Esophagus squamous epithelium (tissue), 5 donors: ENCODE measurements around the gene PTPRC. TPM values are rescaled to one million over a fixed set of nuclear protein-coding genes. Genes with fewer than 3 reads are reported as not detected.
"Not testable (repeated sequence)": the region's sequence is repeated elsewhere in the genome, so short reads cannot be mapped to it uniquely, and the experiment has no call there.

Experiments used
- DNase-seq: peaks from one replicate; lab custom pipeline; 2025; lab: John Stamatoyannopoulos, UW
- H3K27ac ChIP-seq, 4 donors: fragments of 200-600 bp; sonication (generic); one replicate each; pipeline ENCODE4 v1.5.1; 2016 to 2019; ENCODE audit warnings: mild to moderate bottlenecking in 1 of 4
- H3K27me3 ChIP-seq, 4 donors: fragments of 200-600 bp; sonication (generic); 1 replicate in 3 of 4; 2 replicates in 1 of 4; pipeline versions ENCODE4 v1.5.1 to v1.6.0; 2017 to 2021; ENCODE audit warnings: antibody characterized with exemption in 1 of 4
- H3K36me3 ChIP-seq, 3 donors: fragments of 200-600 bp; sonication (generic); one replicate each; pipeline ENCODE4 v1.5.1; 2016 to 2019
- H3K4me1 ChIP-seq, 3 donors: fragments of 200-600 bp; sonication (generic); one replicate each; pipeline ENCODE4 v1.5.1; 2017 to 2019
- H3K4me3 ChIP-seq, 4 donors: fragments of 200-600 bp; sonication (generic); 1 replicate in 3 of 4; 2 replicates in 1 of 4; pipeline ENCODE4 v1.5.1; 2016 to 2019; ENCODE audit warnings: mild to moderate bottlenecking in 2 of 4, moderate library complexity in 1 of 4
- H3K9me3 ChIP-seq, 3 donors: fragments of 200-600 bp; sonication (generic); one replicate each; pipeline ENCODE4 v1.5.1; 2016 to 2019
- POLR2A ChIP-seq, 4 donors: fragments of 450-650 bp; IDR thresholded peaks; one replicate each; pipeline ENCODE4 v1.6.1; 2017; ENCODE audit warnings: antibody characterized with exemption in 4 of 4, mild to moderate bottlenecking in 4 of 4, moderate library complexity in 3 of 4
- WGBS, 2 donors: methylation state at CpG; one replicate each; pipeline ENCODE4 v1.1.5; 2018; 5-methylcytosine and 5-hydroxymethylcytosine counted together
- intact Hi-C: fragments of 100-400 bp; cut with DNase I; formaldehyde crosslinking; loops from one replicate; pipeline ENCODE4 v1.15.0; 2022
- total RNA-seq, 4 donors: library from RNA; depleted of rRNA; stranded (reverse); fragments of >200 nt; gene quantifications; one replicate each; pipeline ENCODE4 v1.1.0, GENCODE V29; 2016
- TF ChIP-seq, protein P1 (sequence below), 6 experiments: fragments of 450-650 bp in 4 of 6; fragments of 200-600 bp in 2 of 6; sonication (generic) in 2 of 6; IDR thresholded peaks; one replicate each; pipeline ENCODE4 v1.5.1; 2016 to 2019; ENCODE audit warnings: antibody characterized with exemption in 6 of 6, mild to moderate bottlenecking in 4 of 6, moderate library complexity in 4 of 6
- donor health status: DM: yes; HTN: yes; CAD: no.

Gene PTPRC
- total RNA-seq, 4 donors from 2014 or later, result 9.2 to 39.1 (median 14.9) TPM

DNA sequence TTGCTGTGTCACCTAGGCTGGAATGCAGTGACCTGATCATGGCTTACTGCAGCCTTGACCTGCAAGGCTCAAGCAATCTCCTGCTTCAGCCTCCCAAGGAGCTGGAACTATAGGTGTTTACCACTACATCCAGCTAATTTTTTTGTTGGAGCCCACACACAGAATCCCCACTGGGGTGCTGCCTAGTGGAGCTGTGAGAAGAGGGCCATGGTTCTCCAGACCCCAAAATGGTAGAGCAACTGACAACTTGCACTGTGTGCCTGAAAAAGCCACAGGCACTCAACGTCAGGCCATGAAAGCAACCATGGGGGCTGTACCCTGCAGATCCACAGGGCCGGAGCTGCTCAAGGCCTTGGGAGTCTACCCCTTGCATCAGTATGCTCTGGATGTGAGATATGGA, 39.1 kb upstream of the PTPRC start:
- no peak overlapping the region for H3K4me3 ChIP-seq
- intact Hi-C loops, result no loop called here
- TF ChIP-seq, protein P1, sequence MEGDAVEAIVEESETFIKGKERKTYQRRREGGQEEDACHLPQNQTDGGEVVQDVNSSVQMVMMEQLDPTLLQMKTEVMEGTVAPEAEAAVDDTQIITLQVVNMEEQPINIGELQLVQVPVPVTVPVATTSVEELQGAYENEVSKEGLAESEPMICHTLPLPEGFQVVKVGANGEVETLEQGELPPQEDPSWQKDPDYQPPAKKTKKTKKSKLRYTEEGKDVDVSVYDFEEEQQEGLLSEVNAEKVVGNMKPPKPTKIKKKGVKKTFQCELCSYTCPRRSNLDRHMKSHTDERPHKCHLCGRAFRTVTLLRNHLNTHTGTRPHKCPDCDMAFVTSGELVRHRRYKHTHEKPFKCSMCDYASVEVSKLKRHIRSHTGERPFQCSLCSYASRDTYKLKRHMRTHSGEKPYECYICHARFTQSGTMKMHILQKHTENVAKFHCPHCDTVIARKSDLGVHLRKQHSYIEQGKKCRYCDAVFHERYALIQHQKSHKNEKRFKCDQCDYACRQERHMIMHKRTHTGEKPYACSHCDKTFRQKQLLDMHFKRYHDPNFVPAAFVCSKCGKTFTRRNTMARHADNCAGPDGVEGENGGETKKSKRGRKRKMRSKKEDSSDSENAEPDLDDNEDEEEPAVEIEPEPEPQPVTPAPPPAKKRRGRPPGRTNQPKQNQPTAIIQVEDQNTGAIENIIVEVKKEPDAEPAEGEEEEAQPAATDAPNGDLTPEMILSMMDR (IDR thresholded peaks at IDR 0.05), result no peak
- TF ChIP-seq POLR2A (IDR thresholded peaks at IDR 0.05), result no peak
- H3K27me3 ChIP-seq, result no peaks in the 10 kb centered on the region
- DNase-seq, result no peak
- H3K36me3 ChIP-seq, result no peaks in the 10 kb centered on the region
- 80% methylated on average over 2 of the region's 2 CpGs; no CpG with 5 or more reads in 1 of the 2 donors for WGBS, 2 donors
- H3K27ac ChIP-seq, result no peak overlapping the region
- no peaks in the 10 kb centered on the region for H3K9me3 ChIP-seq
- no peaks in the 10 kb centered on the region for H3K4me1 ChIP-seq

DNA sequence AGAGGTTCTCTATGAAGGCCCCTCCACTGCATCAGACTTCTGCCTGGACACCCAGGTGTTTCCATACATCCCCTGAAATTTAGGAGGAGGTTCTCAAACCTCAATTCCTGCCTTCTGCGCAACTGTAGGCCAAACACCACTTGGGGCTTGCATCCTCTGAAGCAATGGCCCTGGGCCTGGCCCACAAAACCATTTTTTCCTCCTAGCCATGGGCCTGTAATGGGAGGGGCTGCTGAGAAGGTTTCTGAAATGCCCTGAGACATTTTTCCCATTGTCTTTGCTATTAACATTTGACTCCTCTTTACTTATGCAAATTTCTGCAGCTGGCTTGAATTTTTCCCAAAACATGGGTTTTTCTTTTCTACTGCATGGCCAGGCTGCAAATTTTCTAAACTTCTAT, 37.9 kb upstream of the PTPRC start:
- intact Hi-C loops, result no loop called here
- no peaks in the 10 kb centered on the region for H3K36me3 ChIP-seq
- DNase-seq, result no peak
- no peak overlapping the region for H3K27ac ChIP-seq
- H3K4me1 ChIP-seq, result no peaks in the 10 kb centered on the region
- 88 to 95% methylated on average over 1 of the region's 1 CpG for WGBS, 2 donors
- no peaks in the 10 kb centered on the region for H3K27me3 ChIP-seq
- no peaks in the 10 kb centered on the region for H3K9me3 ChIP-seq
- TF ChIP-seq, protein P1 (IDR thresholded peaks at IDR 0.05), result no peak
- no peak for TF ChIP-seq POLR2A (IDR thresholded peaks at IDR 0.05)
- no peak overlapping the region for H3K4me3 ChIP-seq

DNA sequence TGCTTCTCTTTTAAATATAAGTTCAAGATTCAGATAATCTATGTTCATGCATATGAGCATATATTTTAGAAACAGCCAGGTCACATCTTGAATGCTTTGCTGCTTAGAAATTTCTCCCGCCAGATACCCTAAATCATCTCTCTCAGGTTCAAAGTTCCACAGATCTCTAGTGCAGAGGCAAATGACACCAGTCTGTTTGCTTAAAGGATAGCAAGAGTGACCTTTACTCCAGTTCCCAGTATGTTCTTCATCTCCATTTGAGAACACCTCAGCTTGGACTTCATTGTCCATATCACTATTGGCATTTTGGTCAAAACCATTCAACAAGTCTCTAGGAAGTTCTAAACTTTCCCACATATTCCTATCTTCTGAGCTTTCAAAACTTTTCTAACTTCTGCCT, 37.5 kb upstream of the PTPRC start:
- H3K27ac ChIP-seq, H3K36me3 ChIP-seq, DNase-seq, H3K4me3 ChIP-seq, H3K27me3 ChIP-seq, H3K9me3 ChIP-seq, H3K4me1 ChIP-seq, intact Hi-C loops: not testable (repeated sequence)
- 93 to 100% methylated on average over 1 of the region's 1 CpG for WGBS, 2 donors

DNA sequence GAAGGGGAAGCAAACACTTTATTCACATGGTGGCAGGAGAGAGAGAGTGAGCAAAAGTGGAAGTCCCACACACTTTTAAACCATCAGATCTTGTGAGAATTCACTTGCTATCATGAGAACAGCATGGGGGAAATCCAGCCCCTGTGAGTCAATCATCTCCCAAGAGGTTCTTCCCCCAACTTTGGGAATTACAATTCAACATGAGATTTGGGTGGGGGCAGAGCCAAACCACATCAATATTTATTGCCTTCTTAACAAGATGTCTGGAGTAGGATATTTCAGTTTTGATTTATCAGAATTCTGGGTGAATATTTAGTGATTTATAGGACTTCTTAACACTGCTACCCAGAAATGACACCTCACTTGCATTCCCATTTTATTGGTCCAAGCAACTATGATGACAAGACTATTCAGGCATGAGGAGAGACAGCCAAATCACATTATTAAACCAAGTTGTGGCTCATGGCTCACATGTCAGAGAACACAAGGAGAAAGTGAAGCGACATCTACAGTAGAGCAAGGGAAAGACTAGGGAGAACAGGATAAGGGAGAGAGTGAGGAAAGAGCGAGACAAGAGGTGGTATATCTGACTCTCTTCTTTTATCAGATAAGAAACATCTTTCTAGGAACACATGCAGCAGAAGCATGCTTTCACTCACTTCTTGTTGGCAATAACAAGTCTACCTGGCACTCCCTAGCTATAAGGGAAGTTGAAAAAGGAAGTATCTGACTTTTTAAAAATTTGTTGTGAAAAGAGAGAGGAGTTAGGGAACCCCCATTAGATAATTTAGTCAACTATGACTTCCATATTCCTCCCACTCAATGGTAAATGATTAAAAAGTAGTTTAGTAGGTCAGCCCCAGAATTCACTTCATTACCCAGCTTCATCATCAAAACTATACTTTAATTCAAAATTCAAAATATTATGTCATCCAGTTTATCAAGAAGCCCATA, 36.6 kb upstream of the PTPRC start:
- Histone ChIP-seq H3K27me3 (no peaks in the 10 kb centered on the region), H3K36me3 (no peaks in the 10 kb centered on the region), H3K4me1 (no peaks in the 10 kb centered on the region), H3K9me3 (no peaks in the 10 kb centered on the region), H3K27ac (no peak overlapping the region), H3K4me3 (no peak overlapping the region)
- WGBS, 2 donors, result 71 to 80% methylated on average over 2 of the region's 2 CpGs
- intact Hi-C loops, result no loop called here
- no peak for DNase-seq
- TF ChIP-seq POLR2A (IDR thresholded peaks at IDR 0.05), result no peak
- TF ChIP-seq, protein P1 (IDR thresholded peaks at IDR 0.05), result no peak

DNA sequence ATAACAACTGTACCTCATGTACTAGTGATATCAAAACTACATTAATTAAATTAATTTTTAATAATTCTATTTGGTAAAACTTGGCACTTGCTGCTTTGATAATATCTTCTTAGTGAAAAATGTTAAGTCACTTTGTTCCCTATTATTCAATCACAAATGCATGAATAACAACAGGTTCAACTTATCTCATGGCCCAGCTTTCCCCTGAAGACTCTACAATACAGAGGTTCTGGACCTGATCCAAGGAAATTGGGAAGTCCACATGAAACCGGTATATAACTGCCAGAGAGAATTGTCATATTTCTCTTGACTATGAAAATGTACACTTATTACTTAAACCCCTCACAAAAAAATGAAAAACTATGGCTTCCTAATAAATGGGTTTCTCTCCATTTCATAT, 33.9 kb upstream of the PTPRC start:
- no peaks in the 10 kb centered on the region for H3K36me3 ChIP-seq
- DNase-seq, result no peak
- H3K27me3 ChIP-seq, result no peaks in the 10 kb centered on the region
- H3K4me1 ChIP-seq, result no peaks in the 10 kb centered on the region
- no peak overlapping the region for H3K27ac ChIP-seq
- H3K4me3 ChIP-seq, result no peak overlapping the region
- no peaks in the 10 kb centered on the region for H3K9me3 ChIP-seq
- no peak for TF ChIP-seq POLR2A (IDR thresholded peaks at IDR 0.05)
- TF ChIP-seq, protein P1 (IDR thresholded peaks at IDR 0.05), result no peak
- intact Hi-C loops, result no loop called here
- WGBS, 2 donors, result 39 to 46% methylated on average over 1 of the region's 1 CpG
